ENCODE measurements around the gene PLIN3.
A peak's percentile ranks its signal among the peaks of the same experiment; 100 is the strongest.
"Not testable (repeated sequence)": the region's sequence is repeated elsewhere in the genome, so short reads cannot be mapped to it uniquely, and the experiment has no call there.

The PLIN3 gene

DNA sequence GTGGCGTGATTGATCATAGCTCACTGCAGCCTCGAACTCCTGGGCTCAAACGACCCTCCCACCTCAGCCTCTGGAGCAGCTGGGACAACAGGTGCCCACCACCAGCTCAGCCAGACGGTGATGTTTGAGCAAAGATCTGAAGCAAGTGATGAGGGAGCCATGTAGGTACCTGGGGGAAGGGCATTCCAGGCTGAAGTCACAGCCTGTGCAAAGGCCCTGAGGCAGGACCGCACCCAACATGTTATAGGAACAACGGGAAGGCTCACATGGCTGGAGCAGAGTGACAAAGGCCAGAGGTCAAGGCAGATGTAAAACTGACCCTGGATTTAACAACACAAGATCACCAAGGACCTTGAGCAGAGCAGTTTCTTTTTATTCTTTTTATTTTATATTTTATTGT lies 61.1 kb downstream of the PLIN3 start:
- TF ChIP-seq, protein P1, sequence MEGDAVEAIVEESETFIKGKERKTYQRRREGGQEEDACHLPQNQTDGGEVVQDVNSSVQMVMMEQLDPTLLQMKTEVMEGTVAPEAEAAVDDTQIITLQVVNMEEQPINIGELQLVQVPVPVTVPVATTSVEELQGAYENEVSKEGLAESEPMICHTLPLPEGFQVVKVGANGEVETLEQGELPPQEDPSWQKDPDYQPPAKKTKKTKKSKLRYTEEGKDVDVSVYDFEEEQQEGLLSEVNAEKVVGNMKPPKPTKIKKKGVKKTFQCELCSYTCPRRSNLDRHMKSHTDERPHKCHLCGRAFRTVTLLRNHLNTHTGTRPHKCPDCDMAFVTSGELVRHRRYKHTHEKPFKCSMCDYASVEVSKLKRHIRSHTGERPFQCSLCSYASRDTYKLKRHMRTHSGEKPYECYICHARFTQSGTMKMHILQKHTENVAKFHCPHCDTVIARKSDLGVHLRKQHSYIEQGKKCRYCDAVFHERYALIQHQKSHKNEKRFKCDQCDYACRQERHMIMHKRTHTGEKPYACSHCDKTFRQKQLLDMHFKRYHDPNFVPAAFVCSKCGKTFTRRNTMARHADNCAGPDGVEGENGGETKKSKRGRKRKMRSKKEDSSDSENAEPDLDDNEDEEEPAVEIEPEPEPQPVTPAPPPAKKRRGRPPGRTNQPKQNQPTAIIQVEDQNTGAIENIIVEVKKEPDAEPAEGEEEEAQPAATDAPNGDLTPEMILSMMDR (conservative IDR thresholded peaks at IDR 0.05) = no peak
- no peak for TF ChIP-seq ZFX (IDR thresholded peaks at IDR 0.05)
- H3K27ac ChIP-seq = no peak overlapping the region

DNA sequence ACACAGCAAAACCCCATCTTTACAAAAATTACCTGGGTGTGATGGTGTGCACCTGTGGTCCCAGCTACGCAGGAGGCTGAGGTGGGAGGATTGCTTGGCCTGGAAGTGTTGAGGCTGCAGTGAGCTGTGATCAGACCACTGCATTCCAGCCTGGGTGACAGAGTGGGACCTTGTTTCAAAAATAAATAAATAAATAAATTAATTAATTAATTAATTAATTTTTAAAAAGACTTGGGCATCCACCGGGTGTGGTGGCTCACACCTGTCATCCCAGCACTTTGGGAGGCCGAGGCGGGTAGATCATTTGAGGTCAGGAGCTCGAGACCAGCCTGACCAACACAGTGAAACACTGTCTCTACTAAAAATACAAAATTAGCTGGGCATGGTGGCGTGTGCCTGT lies 62.3 kb downstream of the PLIN3 start:
- not testable (repeated sequence) for H3K27ac ChIP-seq

DNA sequence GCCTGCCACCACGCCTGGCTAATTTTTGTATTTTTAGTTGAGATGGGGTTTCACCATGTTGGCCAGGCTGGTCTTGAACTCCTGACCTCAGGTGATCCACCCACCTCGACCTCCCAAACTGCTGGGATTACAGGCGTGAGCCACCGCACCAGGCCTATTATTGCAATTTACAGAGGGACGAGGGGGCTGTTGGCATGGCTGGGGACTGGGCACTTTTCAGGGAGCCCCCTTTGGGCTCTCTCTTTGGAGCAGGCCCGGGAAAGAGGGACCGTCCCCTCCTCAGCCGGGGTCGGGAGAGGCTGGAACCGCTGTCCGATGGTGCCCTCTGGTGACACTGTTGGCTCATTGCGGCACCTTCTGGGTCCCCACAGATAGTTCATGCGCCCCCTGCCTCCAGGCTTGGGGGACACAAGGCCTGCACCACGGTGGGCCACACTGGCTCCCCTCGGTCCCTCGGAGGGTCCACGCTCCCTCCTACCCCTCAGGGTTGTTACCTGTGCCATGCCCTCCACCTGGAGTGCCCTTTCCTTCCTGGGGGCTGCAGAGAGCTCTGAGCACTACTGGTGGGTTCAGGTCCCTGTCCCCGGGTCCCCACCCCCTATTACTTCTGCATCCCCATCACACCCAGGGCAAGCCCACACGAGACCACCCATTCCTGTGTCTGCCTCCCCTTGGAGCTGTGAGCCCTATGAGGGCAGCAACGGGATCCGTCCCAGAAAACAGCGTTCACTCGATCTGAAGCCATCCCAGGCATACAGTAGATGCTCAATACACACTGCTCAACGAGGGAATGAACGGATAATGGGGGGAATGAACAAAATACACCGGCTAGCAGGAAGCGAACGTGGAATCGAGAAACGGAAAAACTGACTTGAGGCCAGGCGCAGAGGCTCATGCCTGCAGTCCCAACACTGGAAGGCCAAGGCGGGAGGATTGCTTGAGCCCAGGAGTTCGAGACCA lies 63.5 kb downstream of the PLIN3 start:
- TF ChIP-seq ZFX (IDR thresholded peaks at IDR 0.05) = no peak
- TF ChIP-seq, protein P1 (conservative IDR thresholded peaks at IDR 0.05) = peak; percentile 93
- no peak overlapping the region for H3K27ac ChIP-seq

DNA sequence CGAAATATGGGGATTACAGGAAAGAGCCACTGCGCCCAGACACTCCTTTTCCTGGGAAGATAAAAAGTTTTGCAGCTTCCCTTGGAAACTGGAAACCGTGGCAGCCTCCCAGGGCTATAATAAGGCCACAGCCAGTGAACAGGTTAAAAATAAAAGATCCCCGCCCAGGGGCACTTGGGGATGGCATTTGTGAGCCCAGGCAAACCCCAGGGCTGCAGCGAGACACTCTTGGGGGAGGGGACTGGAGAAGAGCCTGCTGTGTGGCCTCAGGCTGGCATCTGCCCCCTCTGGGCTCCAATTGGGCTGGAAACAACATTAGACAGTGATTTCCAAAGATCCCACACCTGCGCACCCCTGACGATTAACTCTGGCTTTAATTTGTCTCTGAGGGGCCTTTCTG lies 64.8 kb downstream of the PLIN3 start:
- TF ChIP-seq, protein P1 (conservative IDR thresholded peaks at IDR 0.05) = no peak
- TF ChIP-seq ZFX (IDR thresholded peaks at IDR 0.05) = no peak
- H3K27ac ChIP-seq = no peak overlapping the region

DNA sequence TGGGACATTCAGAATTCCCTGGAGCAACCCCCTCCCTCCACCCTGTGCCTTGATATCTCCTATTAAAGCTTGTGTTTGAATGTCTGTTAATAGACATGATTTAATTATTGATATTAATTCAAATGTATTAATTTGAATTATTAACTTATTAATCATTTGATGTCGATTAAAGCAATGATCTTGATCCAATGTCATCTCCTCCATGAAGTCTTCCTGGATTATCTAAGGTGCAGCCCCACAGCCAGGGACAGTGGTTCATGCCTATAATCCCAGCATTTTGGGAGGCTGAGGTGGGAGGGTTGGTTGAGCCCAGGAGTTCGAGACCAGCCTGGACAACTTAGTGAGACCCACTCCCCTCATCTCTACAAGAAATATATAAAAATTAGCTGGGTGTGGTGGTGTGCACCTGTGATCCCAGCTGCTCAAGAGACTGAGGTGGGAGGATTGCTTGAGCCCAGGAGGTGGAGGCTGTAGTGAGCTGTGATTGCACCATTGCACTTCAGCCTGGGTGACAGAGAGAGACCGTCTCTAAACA lies 66.3 kb downstream of the PLIN3 start:
- no peak for TF ChIP-seq ZFX (IDR thresholded peaks at IDR 0.05)
- TF ChIP-seq, protein P1 (conservative IDR thresholded peaks at IDR 0.05) = no peak
- H3K27ac ChIP-seq = peak overlapping the region; percentile 54

DNA sequence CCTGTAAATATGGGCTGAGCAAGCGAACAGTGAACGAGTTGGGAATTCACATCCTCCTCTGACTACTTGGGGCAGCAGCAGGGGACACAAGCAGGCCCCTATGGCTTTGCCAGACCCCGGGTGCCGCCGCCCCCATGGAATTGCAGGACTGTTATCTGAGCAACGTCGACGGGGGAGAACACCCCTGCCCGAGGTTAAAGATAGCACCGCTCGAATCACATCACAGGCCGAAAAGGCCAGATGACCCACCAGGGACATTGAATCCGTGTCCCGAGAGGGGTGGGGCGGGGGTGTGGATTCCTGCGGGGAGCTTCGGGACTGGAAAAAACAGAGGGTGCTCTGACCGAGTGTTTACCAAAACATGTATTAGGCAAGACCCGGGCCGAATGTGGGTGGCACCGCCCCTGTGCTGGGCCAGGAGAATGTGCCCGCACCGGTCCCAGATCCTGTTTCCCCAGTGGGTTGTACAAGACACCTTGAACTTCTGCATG lies 66.8 kb downstream of the PLIN3 start:
- peak overlapping the region; percentile 54 for H3K27ac ChIP-seq
- TF ChIP-seq ZFX (IDR thresholded peaks at IDR 0.05) = no peak
- TF ChIP-seq, protein P1 (conservative IDR thresholded peaks at IDR 0.05) = no peak

DNA sequence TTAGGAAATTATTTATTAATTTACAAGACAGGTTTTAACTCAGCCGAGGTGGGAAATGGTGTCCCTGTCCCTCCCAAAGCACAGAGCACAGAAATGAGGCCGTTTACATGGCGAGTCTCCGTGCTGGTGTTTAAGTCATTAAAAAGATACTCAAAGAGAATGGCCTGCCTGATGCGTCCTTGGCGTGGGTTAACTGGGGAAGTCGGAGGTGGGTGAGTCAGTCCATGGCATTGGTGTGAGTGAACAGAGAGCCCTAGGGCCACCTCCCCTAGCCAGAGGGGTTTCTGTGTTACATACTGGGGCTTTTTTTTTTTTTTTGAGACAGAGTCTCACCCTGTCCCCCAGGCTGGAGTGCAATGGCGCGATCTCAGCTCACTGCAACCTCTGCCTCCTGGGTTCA lies 72.1 kb downstream of the PLIN3 start:
- H3K27ac ChIP-seq = no peak overlapping the region
- TF ChIP-seq ZFX (IDR thresholded peaks at IDR 0.05) = no peak
- TF ChIP-seq, protein P1 (conservative IDR thresholded peaks at IDR 0.05) = no peak

Measured in C4-2B (cell line).